ENCODE results near the gene ADPRH. TPM values are rescaled to one million over a fixed set of nuclear protein-coding genes. Genes with fewer than 3 reads are reported as not detected.

ADPRH gene
- total RNA-seq, 2 donors from 2014 or later, result 18.5 to 22.7 TPM

DNA sequence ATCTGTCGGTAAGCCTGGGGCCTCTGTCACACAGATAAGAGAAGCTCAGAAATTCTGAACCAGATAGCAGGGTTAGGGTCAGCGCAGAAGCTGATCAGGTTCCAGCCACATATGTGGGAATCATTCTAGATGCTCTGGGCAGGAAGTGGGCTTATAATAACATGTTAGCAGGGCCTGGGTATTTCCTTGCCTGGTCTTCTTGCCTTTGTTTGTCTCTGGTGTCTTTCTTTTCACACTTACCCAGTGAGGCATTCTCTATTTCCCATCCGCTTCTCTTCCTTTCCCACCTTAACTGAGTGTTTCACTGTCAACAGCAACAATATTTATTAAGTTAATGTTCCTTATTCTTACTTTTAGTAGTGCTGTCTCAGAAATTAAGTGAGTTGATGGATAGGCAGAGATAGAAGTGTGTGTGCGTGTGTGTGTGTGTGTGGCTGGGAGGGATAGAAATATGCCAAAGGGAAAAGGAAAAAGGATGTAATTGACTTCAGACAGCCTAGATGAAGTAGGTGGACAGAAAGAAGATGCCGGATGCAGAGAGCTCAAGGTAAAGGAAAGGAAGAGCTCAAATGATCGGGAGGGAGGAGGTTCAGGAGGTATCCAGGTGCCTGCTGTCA lies 20.4 kb downstream of the ADPRH start:
- TF ChIP-seq, protein P1, sequence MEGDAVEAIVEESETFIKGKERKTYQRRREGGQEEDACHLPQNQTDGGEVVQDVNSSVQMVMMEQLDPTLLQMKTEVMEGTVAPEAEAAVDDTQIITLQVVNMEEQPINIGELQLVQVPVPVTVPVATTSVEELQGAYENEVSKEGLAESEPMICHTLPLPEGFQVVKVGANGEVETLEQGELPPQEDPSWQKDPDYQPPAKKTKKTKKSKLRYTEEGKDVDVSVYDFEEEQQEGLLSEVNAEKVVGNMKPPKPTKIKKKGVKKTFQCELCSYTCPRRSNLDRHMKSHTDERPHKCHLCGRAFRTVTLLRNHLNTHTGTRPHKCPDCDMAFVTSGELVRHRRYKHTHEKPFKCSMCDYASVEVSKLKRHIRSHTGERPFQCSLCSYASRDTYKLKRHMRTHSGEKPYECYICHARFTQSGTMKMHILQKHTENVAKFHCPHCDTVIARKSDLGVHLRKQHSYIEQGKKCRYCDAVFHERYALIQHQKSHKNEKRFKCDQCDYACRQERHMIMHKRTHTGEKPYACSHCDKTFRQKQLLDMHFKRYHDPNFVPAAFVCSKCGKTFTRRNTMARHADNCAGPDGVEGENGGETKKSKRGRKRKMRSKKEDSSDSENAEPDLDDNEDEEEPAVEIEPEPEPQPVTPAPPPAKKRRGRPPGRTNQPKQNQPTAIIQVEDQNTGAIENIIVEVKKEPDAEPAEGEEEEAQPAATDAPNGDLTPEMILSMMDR (IDR thresholded peaks at IDR 0.05), result no peak
- H3K9me3 ChIP-seq, result no peaks in the 10 kb centered on the region
- H3K4me3 ChIP-seq, result no peak overlapping the region
- ATAC-seq (ENCODE audit: insufficient number of reproducible peaks, low FRiP score, low read depth), result no peak
- no peak overlapping the region for H3K27ac ChIP-seq
- DNase-seq (ENCODE audit: low spot score), result no peak
- peaks cover 0 to 17% of the 10 kb centered on the region in 2 donors for H3K4me1 ChIP-seq (ENCODE audit: control insufficient read depth in 1 of 2, low read depth in 2 of 2)
- H3K36me3 ChIP-seq, result no peaks in the 10 kb centered on the region
- H3K27me3 ChIP-seq (replicated peaks; ENCODE audit: insufficient read depth), result no peaks in the 10 kb centered on the region

DNA sequence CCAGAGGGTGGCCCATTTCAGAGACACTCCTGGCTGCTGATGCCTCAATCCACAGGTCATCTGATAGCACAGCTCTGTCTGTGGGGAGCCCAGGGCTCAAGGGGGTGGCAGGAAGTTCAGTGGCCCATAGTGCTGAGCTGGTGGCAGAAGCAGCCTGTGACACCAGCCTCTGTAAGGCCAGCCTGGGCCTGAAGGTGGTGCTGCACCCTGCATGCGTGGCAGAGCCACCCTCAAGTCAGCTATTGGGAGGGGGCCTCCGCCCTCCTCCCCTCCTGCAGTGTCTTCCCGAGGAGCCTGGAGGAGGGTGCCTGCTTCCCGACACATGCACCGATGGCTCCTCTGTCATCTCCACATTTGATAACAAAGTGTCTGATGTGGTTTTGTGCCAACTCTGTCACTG lies 21.4 kb downstream of the ADPRH start:
- Histone ChIP-seq H3K27ac (no peak overlapping the region), H3K36me3 (no peaks in the 10 kb centered on the region), H3K4me3 (no peak overlapping the region), H3K27me3 (replicated peaks; ENCODE audit: insufficient read depth) (no peaks in the 10 kb centered on the region), H3K9me3 (no peaks in the 10 kb centered on the region), H3K4me1 (ENCODE audit: control insufficient read depth in 1 of 2, low read depth in 2 of 2) (peaks cover 0 to 17% of the 10 kb centered on the region in 2 donors)
- no peak for ATAC-seq (ENCODE audit: insufficient number of reproducible peaks, low FRiP score, low read depth)
- DNase-seq (ENCODE audit: low spot score), result no peak
- TF ChIP-seq, protein P1 (IDR thresholded peaks at IDR 0.05), result no peak

DNA sequence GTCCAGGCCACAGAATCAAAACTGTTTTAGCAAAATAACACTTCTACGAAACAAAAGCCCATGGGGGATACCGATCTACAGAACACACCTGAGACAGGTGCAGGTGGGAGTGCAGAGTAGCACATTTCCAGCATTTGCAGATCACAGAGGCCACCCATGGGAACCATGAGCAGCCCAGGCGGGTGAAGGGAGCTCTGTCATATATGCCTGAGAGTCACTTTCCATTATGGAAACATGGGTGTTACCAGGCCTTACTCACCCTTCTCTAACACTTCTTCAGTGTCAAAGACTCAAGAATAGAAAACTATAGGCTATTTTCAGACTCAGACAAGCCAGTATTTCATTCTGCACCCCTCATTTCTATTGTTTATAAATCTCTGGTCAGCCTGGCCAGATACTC lies 21.9 kb downstream of the ADPRH start:
- H3K27ac ChIP-seq, result no peak overlapping the region
- no peaks in the 10 kb centered on the region for H3K36me3 ChIP-seq
- DNase-seq (ENCODE audit: low spot score), result no peak
- no peaks in the 10 kb centered on the region for H3K9me3 ChIP-seq
- no peak for ATAC-seq (ENCODE audit: insufficient number of reproducible peaks, low FRiP score, low read depth)
- peaks cover 0 to 17% of the 10 kb centered on the region in 2 donors for H3K4me1 ChIP-seq (ENCODE audit: control insufficient read depth in 1 of 2, low read depth in 2 of 2)
- H3K4me3 ChIP-seq, result no peak overlapping the region
- no peaks in the 10 kb centered on the region for H3K27me3 ChIP-seq (replicated peaks; ENCODE audit: insufficient read depth)
- TF ChIP-seq, protein P1 (IDR thresholded peaks at IDR 0.05), result no peak

DNA sequence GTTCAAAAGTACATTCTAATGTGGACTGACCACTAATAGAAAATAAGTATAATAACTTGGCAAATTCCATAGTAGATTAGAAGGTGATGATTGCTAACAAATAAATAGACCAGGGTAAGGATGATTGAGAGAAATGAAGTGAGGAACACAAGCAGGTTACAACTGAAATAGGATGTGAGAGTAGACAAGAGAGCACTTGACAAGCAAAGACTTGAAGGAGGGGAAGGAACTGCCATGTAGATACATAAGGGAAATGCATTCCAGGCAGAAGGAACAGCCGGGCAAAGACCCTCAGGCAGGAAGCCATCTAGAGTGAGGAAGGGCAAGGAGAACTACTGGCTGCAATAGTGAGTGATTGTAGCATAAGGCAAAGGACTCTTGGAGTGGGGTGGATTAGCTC lies 23.4 kb downstream of the ADPRH start:
- peaks cover 0 to 13% of the 10 kb centered on the region in 2 donors for H3K4me1 ChIP-seq (ENCODE audit: control insufficient read depth in 1 of 2, low read depth in 2 of 2)
- TF ChIP-seq, protein P1 (IDR thresholded peaks at IDR 0.05), result no peak
- ATAC-seq (ENCODE audit: insufficient number of reproducible peaks, low FRiP score, low read depth) (no peak), DNase-seq (ENCODE audit: low spot score) (no peak)
- H3K27me3 ChIP-seq (replicated peaks; ENCODE audit: insufficient read depth), result no peaks in the 10 kb centered on the region
- H3K36me3 ChIP-seq, result no peaks in the 10 kb centered on the region
- H3K9me3 ChIP-seq, result no peaks in the 10 kb centered on the region
- peak overlapping the region in 1 of 2 donors; percentile 35 for H3K27ac ChIP-seq
- H3K4me3 ChIP-seq, result no peak overlapping the region

DNA sequence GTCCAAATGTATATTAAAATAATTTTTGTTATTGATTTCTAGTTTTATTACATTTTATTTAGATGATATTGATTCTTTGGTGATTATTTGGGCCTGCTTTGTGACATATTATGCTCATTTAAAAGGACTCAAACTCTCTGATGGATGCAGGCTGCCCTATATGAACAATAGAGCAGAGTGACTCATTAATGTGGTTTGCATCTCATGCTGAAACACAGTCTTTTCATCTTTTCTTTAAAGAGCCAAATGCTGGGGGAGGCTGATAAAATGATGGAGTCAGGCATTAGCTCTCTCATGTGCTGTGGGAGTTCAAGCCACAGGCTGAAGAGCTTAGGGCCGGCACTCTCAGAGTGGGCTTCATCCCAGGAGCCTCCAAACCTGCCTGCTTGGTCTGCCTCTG lies 25.6 kb downstream of the ADPRH start:
- TF ChIP-seq, protein P1 (IDR thresholded peaks at IDR 0.05), result no peak
- ATAC-seq (ENCODE audit: insufficient number of reproducible peaks, low FRiP score, low read depth), result no peak
- Histone ChIP-seq H3K36me3 (no peaks in the 10 kb centered on the region), H3K27me3 (replicated peaks; ENCODE audit: insufficient read depth) (no peaks in the 10 kb centered on the region), H3K4me3 (no peak overlapping the region), H3K4me1 (ENCODE audit: control insufficient read depth in 1 of 2, low read depth in 2 of 2) (peaks cover 0 to 13% of the 10 kb centered on the region in 2 donors), H3K9me3 (no peaks in the 10 kb centered on the region), H3K27ac (no peak overlapping the region)
- no peak for DNase-seq (ENCODE audit: low spot score)
